OCI-LY1 (cell line): ENCODE measurements around the gene COG2.
"Not testable (repeated sequence)": the region's sequence is repeated elsewhere in the genome, so short reads cannot be mapped to it uniquely, and the experiment has no call there.

Experiments
- H2AFZ ChIP-seq: fragments of 200-600 bp; sonication (generic), shearing (Covaris generic); 2 replicates; pipeline ENCODE4 v1.6.0; 2014; ENCODE audit warnings: antibody characterized with exemption, mild to moderate bottlenecking, low read length
- H3F3A ChIP-seq: fragments of 200-600 bp; sonication (generic), shearing (Covaris generic); 2 replicates; pipeline ENCODE4 v1.6.0; 2014; ENCODE audit warnings: mild to moderate bottlenecking, antibody characterized with exemption, low read length, moderate library complexity; ENCODE audit not compliant: insufficient read depth
- H3K27ac ChIP-seq: fragments of 200-600 bp; sonication (generic); 2 replicates; pipeline ENCODE4 v1.5.1; 2014; ENCODE audit warnings: low read length, mixed run types, mild to moderate bottlenecking, low read depth; ENCODE audit not compliant: poor library complexity, severe bottlenecking
- H3K27me3 ChIP-seq: fragments of 200-600 bp; sonication (generic); 2 replicates; pipeline ENCODE4 v1.6.0; 2014; ENCODE audit warnings: antibody characterized with exemption, mild to moderate bottlenecking, low read length, moderate library complexity; ENCODE audit not compliant: insufficient read depth
- H3K36me3 ChIP-seq: fragments of 200-600 bp; sonication (generic); 2 replicates; pipeline ENCODE4 v1.6.1; 2014; ENCODE audit warnings: mild to moderate bottlenecking, antibody characterized with exemption, low read length, moderate library complexity, mixed read lengths; ENCODE audit not compliant: insufficient read depth
- H3K4me1 ChIP-seq: fragments of 200-600 bp; sonication (generic); 2 replicates; pipeline ENCODE4 v1.5.1; 2014; ENCODE audit warnings: mild to moderate bottlenecking, low read length, moderate library complexity; ENCODE audit not compliant: insufficient read depth, severe bottlenecking
- H3K4me2 ChIP-seq: fragments of 200-600 bp; sonication (generic), shearing (Covaris generic); 2 replicates; pipeline ENCODE4 v1.6.1; 2014; ENCODE audit warnings: low read length
- H3K4me3 ChIP-seq: fragments of 200-600 bp; sonication (generic); 2 replicates; pipeline ENCODE4 v1.5.1; 2014; ENCODE audit warnings: low read length, low read depth, mild to moderate bottlenecking, mixed read lengths; ENCODE audit not compliant: poor library complexity, severe bottlenecking
- H3K79me2 ChIP-seq: fragments of 200-600 bp; shearing (Covaris generic); 2 replicates; pipeline ENCODE4 v1.6.1; 2016; ENCODE audit warnings: mixed run types, low read length, mixed read lengths; ENCODE audit not compliant: insufficient read depth
- H3K9ac ChIP-seq: fragments of 200-600 bp; sonication (generic), shearing (Covaris generic); 2 replicates; pipeline ENCODE4 v1.6.1; 2014; ENCODE audit warnings: mild to moderate bottlenecking, low read length, mixed read lengths
- H3K9me2 ChIP-seq: fragments of 200-600 bp; sonication (generic), shearing (Covaris generic); 2 replicates; pipeline ENCODE4 v1.6.1; 2014; ENCODE audit warnings: low read depth, mild to moderate bottlenecking, low read length, mixed read lengths
- H3K9me3 ChIP-seq: fragments of 200-600 bp; shearing (Covaris generic); 2 replicates; pipeline ENCODE4 v1.6.1; 2014; ENCODE audit warnings: low read length, mixed read lengths
- H4K20me1 ChIP-seq: fragments of 200-600 bp; sonication (generic), shearing (Covaris generic); 2 replicates; pipeline ENCODE4 v1.6.0; 2016; ENCODE audit warnings: mild to moderate bottlenecking, low read length; ENCODE audit not compliant: insufficient read depth
- CTCF ChIP-seq: fragments of 200-600 bp; sonication (generic), shearing (Covaris generic); IDR thresholded peaks from 2 replicates; pipeline ENCODE4 v1.5.1; 2017; ENCODE audit warnings: mild to moderate bottlenecking, antibody characterized with exemption, low read length, moderate library complexity, mixed read lengths
- EZH2 ChIP-seq: fragments of 200-600 bp; sonication (generic), shearing (Covaris generic); IDR thresholded peaks from 2 replicates; pipeline ENCODE4 v1.8.0; 2017; ENCODE audit warnings: borderline replicate concordance, mixed run types, mild to moderate bottlenecking, antibody characterized with exemption, low read length, moderate library complexity, mixed read lengths

The COG2 gene

DNA sequence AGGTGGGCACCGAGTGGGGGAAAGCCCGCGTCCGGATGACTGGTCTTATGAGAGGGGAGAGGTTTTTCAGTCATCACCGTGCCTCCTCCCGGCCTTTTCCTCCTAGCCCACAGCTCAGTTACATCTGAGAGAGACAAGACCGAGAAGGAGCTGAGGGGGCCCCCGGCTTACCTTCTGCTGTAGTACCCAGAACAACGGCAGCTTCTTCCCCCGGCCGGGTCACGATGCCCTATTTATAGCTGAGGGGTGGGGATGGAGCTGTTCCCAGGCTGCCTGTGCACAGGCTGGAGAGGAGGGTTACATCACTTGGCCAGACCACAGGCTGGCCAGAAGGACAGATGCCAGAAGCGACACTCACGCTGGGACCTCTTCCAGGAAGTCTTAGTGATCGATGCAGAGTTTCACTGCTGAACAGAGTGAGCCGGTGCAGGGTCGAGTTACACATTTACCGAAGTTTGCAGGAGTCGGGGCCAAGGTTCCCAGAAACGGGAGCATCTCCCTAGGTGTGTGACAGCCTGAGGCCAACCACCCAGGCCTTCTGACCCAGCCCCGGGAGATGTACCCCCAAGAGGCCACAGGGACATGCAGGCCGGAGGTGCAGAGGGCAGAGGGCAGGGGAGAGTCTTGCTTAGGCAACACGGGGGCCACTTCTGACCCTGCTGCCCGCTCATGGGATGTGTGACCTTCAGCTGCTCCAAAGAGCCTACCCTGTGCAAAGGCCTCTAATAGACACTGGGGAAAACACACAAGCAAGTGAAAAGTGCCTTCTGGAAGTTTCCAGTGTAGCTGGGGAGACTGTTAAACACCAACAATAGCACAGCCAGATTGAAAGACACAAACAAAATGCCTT is 71.9 kb downstream of the COG2 start, which contains the start of gene AGT:
Gene AGT, minus strand, starts transcription at position 208 of the 850 bp plus-strand sequence. CDS start 3,299 bp downstream, outside the sequence.
- no peaks in the 10 kb centered on the region; the same call in 1 of the 2 replicates for H3K27me3 ChIP-seq
- H3K27ac ChIP-seq, result no peak within 1 kb of the TSS
- H3K36me3 ChIP-seq, result no peaks in the 10 kb centered on the region
- no peaks in the 10 kb centered on the region for H3K9me2 ChIP-seq
- no peak for TF ChIP-seq EZH2
- TF ChIP-seq CTCF, result no peak
- H3K4me2 ChIP-seq, result no peak within 1 kb of the TSS
- no peaks in the 10 kb centered on the region for H4K20me1 ChIP-seq
- no peaks in the 10 kb centered on the region for H3K9me3 ChIP-seq
- no peak within 1 kb of the TSS for H3K4me3 ChIP-seq
- H3K4me1 ChIP-seq, result no peaks in the 10 kb centered on the region
- H2AFZ ChIP-seq, result no peak within 1 kb of the TSS
- no peaks in the 10 kb centered on the region for H3F3A ChIP-seq
- no peak within 1 kb of the TSS for H3K9ac ChIP-seq
- H3K79me2 ChIP-seq, result no peaks in the 10 kb centered on the region

GRCh38 chr1:230715510-230715909 is 73.2 kb downstream of the COG2 start:
- no peak for TF ChIP-seq CTCF
- no peak for TF ChIP-seq EZH2
- Histone ChIP-seq H3K9ac (no peak overlapping the region), H3K9me3 (no peaks in the 10 kb centered on the region), H3K4me2 (no peak overlapping the region), H3K9me2 (no peaks in the 10 kb centered on the region), H3K27me3 (no peaks in the 10 kb centered on the region; the same call in 1 of the 2 replicates), H3K79me2 (no peaks in the 10 kb centered on the region), H2AFZ (no peak overlapping the region), H3F3A (no peaks in the 10 kb centered on the region), H3K4me3 (no peak overlapping the region), H3K4me1 (no peaks in the 10 kb centered on the region), H3K27ac (no peak overlapping the region), H3K36me3 (no peaks in the 10 kb centered on the region), H4K20me1 (no peaks in the 10 kb centered on the region)

DNA sequence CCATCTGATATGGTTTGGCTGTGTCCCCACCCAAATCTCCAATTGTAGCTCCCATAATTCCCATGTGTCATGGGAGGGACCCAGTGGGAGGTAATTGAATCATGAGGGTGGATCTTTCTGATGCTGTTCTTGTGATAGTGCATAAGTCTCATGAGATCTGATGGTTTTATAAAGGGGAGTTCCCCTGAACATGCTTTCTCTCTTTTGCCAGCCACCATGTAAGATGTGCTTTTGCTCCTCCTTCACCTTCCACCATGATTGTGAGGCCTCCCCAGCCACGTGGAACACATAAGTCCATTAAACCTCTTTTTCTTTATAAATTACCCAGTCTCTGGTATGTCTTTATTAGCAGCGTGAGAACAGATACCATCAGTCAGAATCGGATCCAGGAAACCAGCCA is 74.2 kb downstream of the COG2 start:
- H3K36me3 ChIP-seq, H3K4me1 ChIP-seq, H3K27ac ChIP-seq, H4K20me1 ChIP-seq, H3K27me3 ChIP-seq, H2AFZ ChIP-seq, H3K9ac ChIP-seq, H3K79me2 ChIP-seq, H3K9me2 ChIP-seq, H3K4me2 ChIP-seq, H3K4me3 ChIP-seq, H3F3A ChIP-seq, H3K9me3 ChIP-seq: not testable (repeated sequence)

- H3K9me2 ChIP-seq, result no peaks in the 10 kb centered on the region
- H3K27me3 ChIP-seq, result no peaks in the 10 kb centered on the region; the same call in 1 of the 2 replicates
- H3F3A ChIP-seq, result no peaks in the 10 kb centered on the region
- no peaks in the 10 kb centered on the region for H3K9me3 ChIP-seq
- H3K4me1 ChIP-seq, result no peaks in the 10 kb centered on the region
- H3K4me3 ChIP-seq, result no peak overlapping the region
- TF ChIP-seq EZH2 (no peak), CTCF (no peak)
- H3K79me2 ChIP-seq, result no peaks in the 10 kb centered on the region
- H4K20me1 ChIP-seq, result no peaks in the 10 kb centered on the region
- no peak overlapping the region for H2AFZ ChIP-seq
- no peak overlapping the region for H3K27ac ChIP-seq
- H3K36me3 ChIP-seq, result no peaks in the 10 kb centered on the region
- H3K4me2 ChIP-seq, result no peak overlapping the region
- H3K9ac ChIP-seq, result no peak overlapping the region
These were observed 75.0 kb downstream of the COG2 start for GRCh38 chr1:230717251-230717650.

- not testable (repeated sequence) for H3K4me3 ChIP-seq, H3K27me3 ChIP-seq, H3K36me3 ChIP-seq, H4K20me1 ChIP-seq, H3K9me3 ChIP-seq, H3K9ac ChIP-seq, H3K27ac ChIP-seq, H3F3A ChIP-seq, H2AFZ ChIP-seq, H3K79me2 ChIP-seq, H3K9me2 ChIP-seq, H3K4me2 ChIP-seq, H3K4me1 ChIP-seq
These were observed 79.7 kb downstream of the COG2 start for GRCh38 chr1:230721849-230722522.
